Activated naive CD4-positive, alpha-beta T cell treated with anti-CD3 and anti-CD28 coated beads, Interleukin-2, amount 10 ng/mL, durations not matched to agents 5 hours and 36 hours (primary cell): ENCODE measurements around the gene CA11. TPM values are rescaled to one million over a fixed set of nuclear protein-coding genes. Genes with fewer than 3 reads are reported as not detected.

Source experiments
- total RNA-seq, 2 experiments: library from RNA; stranded (reverse); gene quantifications; one replicate each; pipeline ENCODE4 v1.2.3, GENCODE V29; 2021

Gene CA11
- total RNA-seq, result 10 to 100 TPM; 10.7 to 11.5 TPM

DNA sequence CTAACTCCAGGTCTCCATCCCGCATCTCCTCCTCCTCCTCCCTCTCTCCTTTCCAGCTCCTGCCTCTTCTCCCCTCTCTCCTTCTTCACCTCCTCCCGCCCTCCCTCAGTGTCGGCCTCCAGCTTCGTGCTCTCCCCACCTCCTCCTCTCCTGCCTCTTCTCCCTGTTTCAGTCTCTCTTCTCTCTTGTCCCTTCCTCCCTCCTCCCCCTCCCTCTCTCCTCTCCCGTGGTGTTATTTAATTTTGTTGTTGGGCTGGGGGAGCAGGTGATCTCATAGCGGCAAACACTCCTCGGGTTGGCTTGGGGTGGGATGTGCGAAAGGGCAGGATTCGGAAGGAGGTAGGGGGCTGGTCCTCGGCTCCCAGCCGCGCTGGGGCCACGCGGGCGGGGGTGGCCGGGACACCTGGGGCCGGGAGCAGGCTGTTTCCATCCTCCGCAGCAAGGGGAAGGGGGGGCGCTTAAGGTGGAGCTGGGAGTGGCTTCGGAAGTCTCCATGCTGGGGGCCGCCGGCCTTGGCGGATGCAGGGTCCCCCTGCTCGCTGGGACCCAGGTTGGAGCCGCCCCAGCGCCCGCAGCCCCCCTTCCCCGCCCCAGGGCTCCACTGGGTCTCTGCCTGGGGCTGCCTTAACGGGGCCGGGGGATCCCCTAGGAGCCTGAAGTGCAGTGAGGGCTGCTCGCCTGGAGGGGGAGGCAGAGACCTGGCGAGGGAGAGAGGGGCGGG, at the start of gene CA11:
Gene CA11, minus strand, starts transcription at position 187 of the 721 bp plus-strand sequence. CDS start 555 bp downstream, outside the sequence.

DNA sequence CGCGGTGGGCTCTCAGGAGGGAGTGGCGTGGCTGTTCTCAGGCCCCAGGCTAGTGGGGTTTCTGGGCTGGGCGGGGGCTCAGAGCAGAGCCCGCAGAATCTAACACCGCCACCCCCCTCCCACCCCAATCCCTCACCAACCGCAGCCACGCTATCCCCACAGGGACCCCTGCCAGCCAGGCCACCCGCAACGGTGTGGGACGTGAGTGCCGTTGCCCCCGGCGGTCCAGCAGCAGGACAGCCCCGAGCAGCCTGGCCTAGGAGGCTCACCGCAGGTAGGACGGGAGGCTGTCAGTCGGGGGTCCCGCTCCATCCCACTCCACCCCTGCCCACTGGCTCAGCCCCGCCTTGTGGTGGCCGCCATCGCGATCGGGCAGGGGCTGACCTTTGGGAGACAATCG, 27.0 kb upstream of the CA11 start, which contains the start of gene NTN5:
Gene NTN5, minus strand, starts transcription at position 24 of the 400 bp plus-strand sequence. CDS start 2,031 bp downstream, outside the sequence.

DNA sequence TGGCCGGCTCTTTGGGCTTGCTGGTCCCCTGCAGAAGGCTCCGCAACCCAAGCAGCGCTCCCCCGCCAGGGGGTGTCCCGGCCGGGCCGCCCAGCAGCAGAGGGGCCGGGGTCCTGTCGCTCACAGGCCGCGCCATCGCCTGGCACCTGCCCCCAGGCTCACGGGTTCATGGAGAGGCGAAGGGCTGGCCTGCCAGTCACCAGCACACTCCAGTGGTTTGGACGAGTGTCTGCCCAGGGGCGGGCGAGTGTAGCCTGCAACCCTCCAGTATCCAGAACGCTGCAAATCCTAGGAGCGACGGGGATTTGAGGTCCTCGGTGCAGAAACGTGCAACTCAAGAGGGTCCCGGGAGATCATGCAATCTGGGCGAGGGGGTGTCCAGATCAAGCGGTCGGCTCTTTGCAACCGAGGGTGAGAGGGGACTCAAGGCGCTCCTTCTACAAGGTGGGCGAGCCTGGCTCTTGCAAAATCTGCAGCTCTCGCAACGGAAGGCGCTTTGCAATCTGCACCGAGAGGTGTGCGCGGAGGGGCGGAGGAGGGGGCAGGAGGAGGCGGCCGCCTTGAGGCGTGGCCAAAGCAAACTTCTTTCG, 9.0 kb downstream of the CA11 start, which contains the start of gene DBP:
Gene DBP, minus strand, starts transcription at position 521 of the 590 bp plus-strand sequence. Its CDS starts 385 bp downstream, at position 136.

GRCh38 chr19:48618916-48619691, 26.9 kb downstream of the CA11 start, which contains the start of the genes RPL18 and SPHK2:
Gene RPL18, minus strand, starts transcription at chr19:48619178. Its CDS starts 35 bp downstream, at chr19:48619143.
Gene SPHK2, plus strand, starts transcription at chr19:48619506. Its CDS starts 1,009 bp downstream, at chr19:48620515.

GRCh38 chr19:48614436-48615230, 31.4 kb downstream of the CA11 start, which contains the start of gene FAM83E:
Gene FAM83E, minus strand, starts transcription at chr19:48615076. Its CDS starts 1,704 bp downstream, at chr19:48613372.

GRCh38 chr19:48606463-48607358, 39.3 kb downstream of the CA11 start, which contains the start of gene SPACA4:
Gene SPACA4, plus strand, starts transcription at chr19:48606742. Its CDS starts 237 bp downstream, at chr19:48606979.

Other genes starting within 250 kb of the CA11 start
- gene GRWD1, start 200.2 kb downstream of the CA11 start, total RNA-seq, result 10 to 100 TPM; 28.4 to 29.9 TPM
- under 1 TPM; 0.71 to 0.75 TPM for gene KCNJ14, start 190.6 kb downstream of the CA11 start, total RNA-seq
- gene CYTH2, start 176.8 kb downstream of the CA11 start, total RNA-seq, result 10 to 100 TPM; 62.3 to 66.6 TPM
- 1 to 10 TPM; 5.7 to 7.5 TPM for gene LMTK3, start 134.4 kb downstream of the CA11 start, total RNA-seq
- under 1 TPM in 1 of 2 experiments, not detected in 1; 0.17 TPM for gene SULT2B1, start 94.0 kb downstream of the CA11 start, total RNA-seq
- gene SPACA4, start 39.4 kb downstream of the CA11 start, total RNA-seq, result not detected
- 1 to 10 TPM; 1.2 to 2.1 TPM for gene FAM83E, start 31.1 kb downstream of the CA11 start, total RNA-seq
- 1,000 to 10,000 TPM; 2,122 to 2,183 TPM for gene RPL18, start 27.0 kb downstream of the CA11 start, total RNA-seq
- 10 to 100 TPM; 26.6 to 30.6 TPM for gene SPHK2, start 26.7 kb downstream of the CA11 start, total RNA-seq
- 10 to 100 TPM; 25.8 to 27.4 TPM for gene DBP, start 8.8 kb downstream of the CA11 start, total RNA-seq
- gene NTN5, start 26.8 kb upstream of the CA11 start, total RNA-seq, result 1 to 10 TPM; 1.2 to 1.3 TPM
- gene FUT2, start 49.8 kb upstream of the CA11 start, total RNA-seq, result not detected
- gene MAMSTR, start 73.5 kb upstream of the CA11 start, total RNA-seq, result 1 to 10 TPM; 1.1 to 1.4 TPM
- under 1 TPM; 0.14 to 0.15 TPM for gene RASIP1, start 94.4 kb upstream of the CA11 start, total RNA-seq
- not detected for gene IZUMO1, start 100.7 kb upstream of the CA11 start, total RNA-seq
- under 1 TPM; 0.12 to 0.28 TPM for gene FUT1, start 106.5 kb upstream of the CA11 start, total RNA-seq
- gene FGF21, start 109.3 kb upstream of the CA11 start, total RNA-seq, result not detected
- 10 to 100 TPM; 38.5 to 41.2 TPM for gene BCAT2, start 164.8 kb upstream of the CA11 start, total RNA-seq
- gene HSD17B14, start 190.3 kb upstream of the CA11 start, total RNA-seq, result under 1 TPM; 0.35 to 0.82 TPM
- gene PLEKHA4, start 222.4 kb upstream of the CA11 start, total RNA-seq, result 1 to 10 TPM; 6.8 to 8.0 TPM
- gene PPP1R15A, start 226.2 kb upstream of the CA11 start, total RNA-seq, result 10 to 100 TPM; 50.9 to 56.1 TPM